ENCODE measurements around the gene ADGRA1.
"Not testable (repeated sequence)": the region's sequence is repeated elsewhere in the genome, so short reads cannot be mapped to it uniquely, and the experiment has no call there.

Gene ADGRA1

GRCh38 chr10:133174689-133175263 is 87.1 kb downstream of the ADGRA1 start:
- TF ChIP-seq CTCF (IDR thresholded peaks at IDR 0.05; ENCODE audit: insufficient read depth, low read depth, low read length, missing control alignments) = no peak
- no peak for DNase-seq (ENCODE audit: low read depth)
- no peak overlapping the region for H3K4me3 ChIP-seq (ENCODE audit: low read depth, low read length)

DNA sequence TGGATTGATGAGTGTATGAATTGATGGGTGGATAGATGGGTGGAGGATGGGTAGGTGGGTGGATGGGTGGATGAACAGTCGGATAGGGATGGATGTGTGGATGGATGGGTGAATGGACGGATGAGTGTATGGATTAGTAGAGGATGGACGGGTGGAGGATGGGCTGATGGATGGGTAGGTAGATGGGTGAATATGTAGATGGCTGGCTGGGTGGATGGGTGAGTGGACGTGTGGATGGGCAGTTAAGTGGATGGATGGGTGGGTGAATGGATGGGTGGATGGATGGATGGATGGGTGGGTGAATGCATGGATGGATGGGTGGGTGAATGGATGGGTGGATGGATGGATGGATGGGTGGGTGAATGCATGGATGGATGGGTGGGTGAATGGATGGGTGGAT is 87.9 kb downstream of the ADGRA1 start:
- H3K4me3 ChIP-seq (ENCODE audit: low read depth, low read length); DNase-seq (ENCODE audit: low read depth): not testable (repeated sequence)

DNA sequence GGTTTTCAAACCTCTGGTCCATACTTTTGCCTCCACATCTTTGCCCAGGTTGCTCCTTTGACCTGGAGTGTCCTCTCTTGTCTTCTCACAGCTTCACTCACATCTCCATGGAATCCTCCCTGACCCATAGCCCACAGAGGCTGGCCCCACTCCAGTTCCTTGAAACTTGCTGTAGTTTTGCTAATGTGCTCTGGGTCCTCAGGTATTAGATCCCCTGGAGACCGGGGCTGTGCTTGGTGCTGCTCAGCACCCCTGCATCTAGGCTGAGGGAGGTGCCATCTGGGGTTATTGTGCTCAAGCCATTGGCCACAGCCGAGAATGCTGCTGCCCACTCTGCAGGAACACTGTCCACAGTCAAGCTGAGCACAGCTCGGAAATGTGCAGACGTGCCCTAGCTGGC is 88.8 kb downstream of the ADGRA1 start:
- H3K4me3 ChIP-seq (ENCODE audit: low read depth, low read length) = no peak overlapping the region
- no peak for TF ChIP-seq CTCF (IDR thresholded peaks at IDR 0.05; ENCODE audit: insufficient read depth, low read depth, low read length, missing control alignments)
- no peak for DNase-seq (ENCODE audit: low read depth)

GRCh38 chr10:133177380-133178157 is 89.8 kb downstream of the ADGRA1 start:
- DNase-seq (ENCODE audit: low read depth) = no peak
- TF ChIP-seq CTCF (IDR thresholded peaks at IDR 0.05; ENCODE audit: insufficient read depth, low read depth, low read length, missing control alignments) = no peak

GRCh38 chr10:133178357-133179127 is 90.8 kb downstream of the ADGRA1 start:
- DNase-seq (ENCODE audit: low read depth) = no peak
- TF ChIP-seq CTCF (IDR thresholded peaks at IDR 0.05; ENCODE audit: insufficient read depth, low read depth, low read length, missing control alignments) = no peak
- no peak overlapping the region for H3K4me3 ChIP-seq (ENCODE audit: low read depth, low read length)

More at GRCh38 chr10:133177380-133178157, 89.8 kb downstream of the ADGRA1 start:
- H3K4me3 ChIP-seq (ENCODE audit: low read depth, low read length) = no peak overlapping the region

- no peak for DNase-seq (ENCODE audit: low read depth)
- no peak overlapping the region for H3K4me3 ChIP-seq (ENCODE audit: low read depth, low read length)
- no peak for TF ChIP-seq CTCF (IDR thresholded peaks at IDR 0.05; ENCODE audit: insufficient read depth, low read depth, low read length, missing control alignments)
Observed at GRCh38 chr10:133179128-133179520, 91.4 kb downstream of the ADGRA1 start.

GRCh38 chr10:133179651-133180050 is 91.9 kb downstream of the ADGRA1 start:
- DNase-seq (ENCODE audit: low read depth) = no peak
- no peak for TF ChIP-seq CTCF (IDR thresholded peaks at IDR 0.05; ENCODE audit: insufficient read depth, low read depth, low read length, missing control alignments)
- no peak overlapping the region for H3K4me3 ChIP-seq (ENCODE audit: low read depth, low read length)
